ENCODE data around the gene KIAA1671.
A peak's percentile ranks its signal among the peaks of the same experiment; 100 is the strongest.

The KIAA1671 gene

DNA sequence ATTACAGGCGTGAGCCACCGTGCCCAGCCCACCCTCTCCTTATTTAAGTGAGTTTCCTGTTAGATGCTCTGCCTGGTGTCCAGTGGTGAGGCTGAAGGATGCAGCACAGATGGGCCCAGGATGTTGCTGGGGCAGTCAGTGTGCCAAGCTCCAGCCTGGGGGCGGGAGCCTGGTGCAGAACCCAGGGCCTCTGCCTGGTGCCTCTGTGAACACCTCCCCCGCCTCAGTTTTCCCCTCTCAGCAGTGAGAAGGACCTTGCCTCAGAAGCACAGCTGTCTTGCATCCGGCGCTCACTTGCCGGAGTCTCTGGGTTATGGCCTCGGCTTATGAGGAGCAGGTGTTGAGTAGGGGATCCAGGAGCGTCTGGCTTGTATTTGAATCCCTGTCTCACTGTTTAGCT lies 116.2 kb downstream of the KIAA1671 start:
- Mint-ChIP-seq H3K27me3 (no peaks in the 10 kb centered on the region), H3K36me3 (ENCODE audit: insufficient read depth) (peaks cover 12% of the 10 kb centered on the region)

DNA sequence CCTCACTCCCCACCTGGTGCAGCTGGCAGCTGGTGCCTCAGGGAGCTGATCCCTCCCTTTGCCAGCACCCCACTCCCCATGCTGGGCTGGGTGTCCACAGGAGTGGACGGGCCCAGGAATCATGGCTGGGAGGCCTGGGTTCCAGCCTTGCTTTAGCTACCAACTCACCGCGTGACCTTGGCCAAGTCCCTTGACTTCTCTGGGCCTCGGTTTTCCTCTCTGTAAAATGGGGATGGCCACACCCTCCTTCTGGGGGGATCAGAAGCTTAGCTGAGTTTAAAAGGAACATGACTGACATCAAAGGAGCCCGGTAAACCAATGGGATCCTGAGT lies 116.9 kb downstream of the KIAA1671 start:
- ATAC-seq (replicated peaks) (no peak), DNase-seq (no peak)
- Mint-ChIP-seq H3K36me3 (ENCODE audit: insufficient read depth) (peaks cover 12% of the 10 kb centered on the region), H3K27ac (peak overlapping the region; percentile 96 to 98), H3K9me3 (no peaks in the 10 kb centered on the region), H3K27me3 (no peaks in the 10 kb centered on the region), H3K4me3 (peak overlapping the region; percentile 87 to 95), H3K4me1 (ENCODE audit: low read depth in 2 of 2) (peaks cover 70 to 77% of the 10 kb centered on the region in 2 donors)

More for the DNA sequence above, 116.2 kb downstream of the KIAA1671 start:
- peaks cover 69 to 71% of the 10 kb centered on the region in 2 donors for H3K4me1 Mint-ChIP-seq (ENCODE audit: low read depth in 2 of 2)
- H3K4me3 Mint-ChIP-seq = peak overlapping the region; percentile 87 to 95
- DNase-seq (no peak), ATAC-seq (replicated peaks) (peak; percentile 3)
- peak overlapping the region; percentile 96 to 98 for H3K27ac Mint-ChIP-seq
- no peaks in the 10 kb centered on the region for H3K9me3 Mint-ChIP-seq

GRCh38 chr22:25069758-25070481 lies 117.4 kb downstream of the KIAA1671 start:
- H3K36me3 Mint-ChIP-seq (ENCODE audit: insufficient read depth) = peaks cover 12% of the 10 kb centered on the region
- peaks cover 69 to 77% of the 10 kb centered on the region in 2 donors for H3K4me1 Mint-ChIP-seq (ENCODE audit: low read depth in 2 of 2)
- no peak for DNase-seq
- H3K27me3 Mint-ChIP-seq = no peaks in the 10 kb centered on the region
- H3K9me3 Mint-ChIP-seq = no peaks in the 10 kb centered on the region
- peak overlapping the region; percentile 96 to 98 for H3K27ac Mint-ChIP-seq
- H3K4me3 Mint-ChIP-seq = peak overlapping the region; percentile 87 to 95
- ATAC-seq (replicated peaks) = no peak

GRCh38 chr22:25070956-25071355 lies 118.4 kb downstream of the KIAA1671 start:
- H3K36me3 Mint-ChIP-seq (ENCODE audit: insufficient read depth) = peaks cover 14% of the 10 kb centered on the region

DNA sequence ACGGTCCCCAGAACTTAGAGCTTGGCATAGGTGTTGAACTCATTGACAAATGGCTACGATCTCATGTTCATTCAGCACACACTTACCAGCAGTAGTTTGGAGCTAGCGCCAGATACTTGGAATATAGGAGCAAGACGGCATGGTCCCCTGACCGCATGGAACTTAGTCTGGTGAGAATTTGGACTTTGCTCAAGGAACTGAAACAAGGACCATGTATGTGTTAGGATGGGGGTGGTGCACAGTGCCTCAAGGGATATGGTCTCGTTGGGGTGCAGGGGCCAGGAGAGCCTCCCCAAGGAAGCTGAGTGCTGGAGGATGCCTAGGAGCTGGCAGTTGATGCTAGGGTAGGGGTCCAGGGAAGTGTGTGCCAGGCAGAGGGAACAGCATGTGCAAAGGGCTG lies 119.2 kb downstream of the KIAA1671 start:
- no peaks in the 10 kb centered on the region for H3K9me3 Mint-ChIP-seq
- H3K27me3 Mint-ChIP-seq = no peaks in the 10 kb centered on the region
- H3K36me3 Mint-ChIP-seq (ENCODE audit: insufficient read depth) = peaks cover 17% of the 10 kb centered on the region
- peaks cover 79 to 92% of the 10 kb centered on the region in 2 donors for H3K4me1 Mint-ChIP-seq (ENCODE audit: low read depth in 2 of 2)
- DNase-seq = no peak
- peak overlapping the region; percentile 96 to 98 for H3K27ac Mint-ChIP-seq
- no peak for ATAC-seq (replicated peaks)
- peak overlapping the region; percentile 87 to 95 for H3K4me3 Mint-ChIP-seq

More at GRCh38 chr22:25070956-25071355, 118.4 kb downstream of the KIAA1671 start:
- no peak for DNase-seq
- Mint-ChIP-seq H3K4me1 (ENCODE audit: low read depth in 2 of 2) (peaks cover 76 to 84% of the 10 kb centered on the region in 2 donors), H3K4me3 (peak overlapping the region; percentile 87 to 95), H3K27me3 (no peaks in the 10 kb centered on the region), H3K9me3 (no peaks in the 10 kb centered on the region), H3K27ac (peak overlapping the region; percentile 96 to 98)
- ATAC-seq (replicated peaks) = no peak

GRCh38 chr22:25072406-25072805 lies 119.9 kb downstream of the KIAA1671 start:
- Mint-ChIP-seq H3K36me3 (ENCODE audit: insufficient read depth) (peaks cover 13% of the 10 kb centered on the region), H3K27me3 (no peaks in the 10 kb centered on the region), H3K4me1 (ENCODE audit: low read depth in 2 of 2) (peaks cover 80 to 93% of the 10 kb centered on the region in 2 donors), H3K27ac (peak overlapping the region; percentile 96 to 98), H3K9me3 (no peaks in the 10 kb centered on the region), H3K4me3 (peak overlapping the region; percentile 87 to 95)
- no peak for ATAC-seq (replicated peaks)
- no peak for DNase-seq

DNA sequence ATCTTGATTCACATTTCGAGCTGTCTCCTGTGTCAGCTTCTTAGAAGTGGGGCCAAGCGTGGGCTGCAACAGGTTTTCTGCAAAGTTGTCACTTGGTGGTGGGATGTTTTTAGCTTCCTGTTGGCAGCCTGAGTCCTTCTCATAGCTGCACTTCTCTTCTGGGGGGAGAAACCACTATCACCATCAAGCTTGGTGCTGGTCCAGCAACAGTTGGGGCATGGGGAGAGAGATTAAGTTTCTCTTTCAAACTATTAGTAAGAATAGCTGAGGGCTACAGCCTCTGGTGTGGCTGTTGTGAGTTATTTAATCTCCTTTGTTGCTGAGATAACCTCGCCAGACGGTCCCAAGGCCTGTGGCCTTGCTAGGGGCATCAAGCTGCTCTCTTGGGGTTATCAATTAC lies 123.8 kb downstream of the KIAA1671 start:
- peak overlapping the region; percentile 94 for H3K27ac Mint-ChIP-seq
- H3K4me3 Mint-ChIP-seq = peak overlapping the region; percentile 77 to 79
- peak; percentile 28 to 42 (median 32) for DNase-seq
- H3K27me3 Mint-ChIP-seq = no peaks in the 10 kb centered on the region
- peak; percentile 92 for ATAC-seq (replicated peaks)
- peaks cover 63 to 78% of the 10 kb centered on the region in 2 donors for H3K4me1 Mint-ChIP-seq (ENCODE audit: low read depth in 2 of 2)
- H3K36me3 Mint-ChIP-seq (ENCODE audit: insufficient read depth) = peaks cover 6% of the 10 kb centered on the region
- no peaks in the 10 kb centered on the region for H3K9me3 Mint-ChIP-seq

- H3K27me3 Mint-ChIP-seq = no peaks in the 10 kb centered on the region
- peak overlapping the region; percentile 94 for H3K27ac Mint-ChIP-seq
- H3K36me3 Mint-ChIP-seq (ENCODE audit: insufficient read depth) = peaks cover 8% of the 10 kb centered on the region
- peaks cover 63 to 78% of the 10 kb centered on the region in 2 donors for H3K4me1 Mint-ChIP-seq (ENCODE audit: low read depth in 2 of 2)
- ATAC-seq (replicated peaks) = no peak
- H3K9me3 Mint-ChIP-seq = no peaks in the 10 kb centered on the region
- peak overlapping the region; percentile 77 to 79 for H3K4me3 Mint-ChIP-seq
- DNase-seq = no peak
Measured at GRCh38 chr22:25077056-25077455, 124.5 kb downstream of the KIAA1671 start.

- Mint-ChIP-seq H3K4me1 (ENCODE audit: low read depth in 2 of 2) (peaks cover 57 to 73% of the 10 kb centered on the region in 2 donors), H3K27ac (peak overlapping the region in 1 of 2 donors; percentile 94)
- no peak for ATAC-seq (replicated peaks)
Measured at GRCh38 chr22:25077964-25078363, 125.4 kb downstream of the KIAA1671 start.

DNA sequence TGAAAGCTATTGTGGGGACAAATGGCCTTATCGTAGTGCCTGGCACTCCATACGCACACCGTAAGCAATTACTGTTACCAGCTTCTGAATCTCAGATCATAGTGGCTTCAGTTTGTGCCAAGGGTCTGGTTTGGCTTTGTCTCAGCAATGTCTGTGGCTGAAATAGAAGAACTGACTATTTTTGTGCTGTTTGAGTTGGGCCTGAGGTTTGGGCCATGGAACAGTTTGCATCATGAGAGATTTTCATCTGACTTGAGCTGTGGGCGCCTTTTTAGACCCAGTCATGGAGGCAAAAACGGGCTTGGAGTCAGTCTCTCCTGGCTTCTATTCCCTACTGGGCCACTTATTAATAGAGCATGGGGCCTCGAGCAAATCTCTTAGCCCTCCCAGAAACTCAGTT lies 126.1 kb downstream of the KIAA1671 start:
- Mint-ChIP-seq H3K27ac (no peak overlapping the region), H3K27me3 (no peaks in the 10 kb centered on the region), H3K4me1 (ENCODE audit: low read depth in 2 of 2) (peaks cover 54 to 75% of the 10 kb centered on the region in 2 donors), H3K4me3 (no peak overlapping the region), H3K9me3 (no peaks in the 10 kb centered on the region), H3K36me3 (ENCODE audit: insufficient read depth) (peaks cover 8% of the 10 kb centered on the region)
- DNase-seq (no peak), ATAC-seq (replicated peaks) (no peak)

More at GRCh38 chr22:25077964-25078363, 125.4 kb downstream of the KIAA1671 start:
- no peak for DNase-seq
- H3K9me3 Mint-ChIP-seq = no peaks in the 10 kb centered on the region
- H3K36me3 Mint-ChIP-seq (ENCODE audit: insufficient read depth) = peaks cover 8% of the 10 kb centered on the region
- H3K4me3 Mint-ChIP-seq = peak overlapping the region in 1 of 2 donors; percentile 79
- no peaks in the 10 kb centered on the region for H3K27me3 Mint-ChIP-seq

DNA sequence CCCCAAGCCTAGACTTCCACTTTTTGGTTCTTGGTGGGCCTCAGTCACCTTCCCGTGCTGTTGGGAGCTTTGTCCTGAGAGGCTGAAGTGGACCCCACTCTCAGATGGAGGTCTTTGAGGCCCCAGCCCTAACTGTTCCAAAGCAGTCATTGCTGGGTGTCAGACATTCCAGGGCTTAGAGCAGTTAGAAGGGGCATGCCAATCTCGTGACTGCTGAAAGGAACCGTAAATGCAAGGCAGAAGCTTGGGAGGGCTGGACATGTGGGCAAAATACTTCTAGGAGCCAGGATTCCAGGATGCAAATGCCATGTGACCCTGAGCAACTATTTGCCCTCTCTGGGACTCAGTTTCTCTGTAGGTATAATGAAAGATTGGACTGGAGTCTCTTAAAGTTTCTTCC lies 128.3 kb downstream of the KIAA1671 start:
- Mint-ChIP-seq H3K9me3 (no peaks in the 10 kb centered on the region), H3K4me1 (ENCODE audit: low read depth in 2 of 2) (peaks cover 45 to 59% of the 10 kb centered on the region in 2 donors), H3K27ac (no peak overlapping the region), H3K36me3 (ENCODE audit: insufficient read depth) (peaks cover 7% of the 10 kb centered on the region), H3K27me3 (no peaks in the 10 kb centered on the region), H3K4me3 (no peak overlapping the region)
- ATAC-seq (replicated peaks) (no peak), DNase-seq (no peak)

- no peak overlapping the region for H3K27ac Mint-ChIP-seq
- no peaks in the 10 kb centered on the region for H3K27me3 Mint-ChIP-seq
- H3K4me1 Mint-ChIP-seq (ENCODE audit: low read depth in 2 of 2) = peaks cover 45 to 59% of the 10 kb centered on the region in 2 donors
- no peaks in the 10 kb centered on the region for H3K9me3 Mint-ChIP-seq
- H3K4me3 Mint-ChIP-seq = peak overlapping the region in 1 of 2 donors; percentile 13
- ATAC-seq (replicated peaks) (peak; percentile 75), DNase-seq (peak; percentile 49 to 61 (median 50))
- H3K36me3 Mint-ChIP-seq (ENCODE audit: insufficient read depth) = peaks cover 3% of the 10 kb centered on the region
Measured at GRCh38 chr22:25081409-25081824, 128.9 kb downstream of the KIAA1671 start.

DNA sequence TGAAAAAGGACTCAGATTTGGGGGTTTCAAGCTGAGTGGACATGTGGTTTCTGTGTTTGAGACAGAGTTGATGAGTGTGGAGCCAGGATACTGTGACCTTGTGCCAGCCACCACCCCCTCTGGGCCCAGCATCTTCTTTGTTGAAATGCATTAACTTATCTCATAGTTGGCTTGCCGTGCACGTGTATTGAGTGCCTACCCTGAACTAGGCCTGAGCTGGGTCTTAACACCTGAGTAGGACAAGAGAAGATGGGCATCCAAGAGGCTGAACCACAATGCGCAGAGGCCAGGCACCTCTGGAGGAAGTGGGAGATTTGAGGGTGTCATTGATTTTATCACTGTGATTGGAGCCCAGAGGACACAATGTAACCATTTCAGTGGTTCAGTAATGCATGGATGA lies 129.6 kb downstream of the KIAA1671 start:
- Mint-ChIP-seq H3K4me1 (ENCODE audit: low read depth in 2 of 2) (peaks cover 42 to 57% of the 10 kb centered on the region in 2 donors), H3K27ac (peak overlapping the region; percentile 38 to 67)

More for the DNA sequence above, 129.6 kb downstream of the KIAA1671 start:
- H3K9me3 Mint-ChIP-seq = no peaks in the 10 kb centered on the region
- DNase-seq = no peak
- peak; percentile 16 for ATAC-seq (replicated peaks)
- peaks cover 3% of the 10 kb centered on the region for H3K36me3 Mint-ChIP-seq (ENCODE audit: insufficient read depth)
- H3K27me3 Mint-ChIP-seq = no peaks in the 10 kb centered on the region
- H3K4me3 Mint-ChIP-seq = no peak overlapping the region
